Measurements from ENCODE around the gene FADS1. TPM values are rescaled to one million over a fixed set of nuclear protein-coding genes. Genes with fewer than 3 reads are reported as not detected.

Gene FADS1
- total RNA-seq, result 94.5 and 96.3 TPM in 2 replicates

DNA sequence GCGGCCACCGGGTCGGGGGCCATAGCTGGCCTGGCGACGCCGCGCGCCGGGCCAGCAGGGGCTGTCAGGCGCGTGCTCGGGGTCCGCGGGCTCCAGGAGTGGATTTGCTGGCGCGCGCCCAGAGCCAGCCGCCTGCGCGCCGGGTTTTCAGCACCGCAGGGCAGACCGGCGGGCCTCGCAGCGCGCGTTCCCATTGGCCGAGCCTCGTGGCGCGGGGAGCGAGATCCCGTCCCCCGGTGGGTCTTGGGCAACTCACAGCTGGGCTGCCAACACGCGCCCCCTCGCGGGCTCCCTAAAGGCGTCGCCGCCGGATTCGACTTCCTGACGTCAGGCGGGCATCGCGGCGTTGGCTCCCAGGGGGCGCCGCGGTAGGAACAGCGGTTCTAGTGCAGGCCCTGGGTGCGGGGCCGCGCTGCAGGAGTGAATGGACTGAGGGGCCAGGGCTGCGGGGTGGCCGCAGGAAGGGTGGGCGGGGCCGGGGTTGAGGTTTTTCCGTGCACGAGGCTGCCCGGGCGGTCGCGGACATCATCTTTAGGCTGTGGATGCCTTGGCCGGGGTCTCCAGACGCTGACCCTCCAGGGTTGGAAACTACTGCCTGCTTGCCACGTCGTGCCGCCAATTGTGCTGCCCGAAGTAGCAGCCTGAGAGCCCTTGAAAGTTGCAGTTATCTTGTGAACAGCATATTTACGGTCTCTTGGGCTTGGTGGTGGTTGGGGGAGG lies at the start of gene FADS1:
Gene FADS1 (minus strand): TSS at position 268 of the 720 bp plus-strand sequence. CDS start 74 bp downstream, at position 194.
- TF ChIP-seq, protein P1, sequence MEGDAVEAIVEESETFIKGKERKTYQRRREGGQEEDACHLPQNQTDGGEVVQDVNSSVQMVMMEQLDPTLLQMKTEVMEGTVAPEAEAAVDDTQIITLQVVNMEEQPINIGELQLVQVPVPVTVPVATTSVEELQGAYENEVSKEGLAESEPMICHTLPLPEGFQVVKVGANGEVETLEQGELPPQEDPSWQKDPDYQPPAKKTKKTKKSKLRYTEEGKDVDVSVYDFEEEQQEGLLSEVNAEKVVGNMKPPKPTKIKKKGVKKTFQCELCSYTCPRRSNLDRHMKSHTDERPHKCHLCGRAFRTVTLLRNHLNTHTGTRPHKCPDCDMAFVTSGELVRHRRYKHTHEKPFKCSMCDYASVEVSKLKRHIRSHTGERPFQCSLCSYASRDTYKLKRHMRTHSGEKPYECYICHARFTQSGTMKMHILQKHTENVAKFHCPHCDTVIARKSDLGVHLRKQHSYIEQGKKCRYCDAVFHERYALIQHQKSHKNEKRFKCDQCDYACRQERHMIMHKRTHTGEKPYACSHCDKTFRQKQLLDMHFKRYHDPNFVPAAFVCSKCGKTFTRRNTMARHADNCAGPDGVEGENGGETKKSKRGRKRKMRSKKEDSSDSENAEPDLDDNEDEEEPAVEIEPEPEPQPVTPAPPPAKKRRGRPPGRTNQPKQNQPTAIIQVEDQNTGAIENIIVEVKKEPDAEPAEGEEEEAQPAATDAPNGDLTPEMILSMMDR (IDR thresholded peaks at IDR 0.05; ENCODE audit: insufficient read depth, low read length, poor library complexity, severe bottlenecking), result peak; percentile 78
- Histone ChIP-seq H3K4me3 (ENCODE audit: low read depth, low read length) (peak within 1 kb of the TSS; percentile 69), H3K27me3 (ENCODE audit: control insufficient read depth, insufficient read depth, low read length) (no peaks in the 10 kb centered on the region), H3K36me3 (ENCODE audit: control insufficient read depth, insufficient read depth, low read length) (peaks cover 4% of the 10 kb centered on the region)
- DNase-seq (ENCODE audit: low read depth), result peak; percentile 73

- TF ChIP-seq, protein P1 (IDR thresholded peaks at IDR 0.05; ENCODE audit: insufficient read depth, low read length, poor library complexity, severe bottlenecking), result no peak
- DNase-seq (ENCODE audit: low read depth), result no peak
Measured at GRCh38 chr11:61866231-61866957, 49.6 kb upstream of the FADS1 start.

DNA sequence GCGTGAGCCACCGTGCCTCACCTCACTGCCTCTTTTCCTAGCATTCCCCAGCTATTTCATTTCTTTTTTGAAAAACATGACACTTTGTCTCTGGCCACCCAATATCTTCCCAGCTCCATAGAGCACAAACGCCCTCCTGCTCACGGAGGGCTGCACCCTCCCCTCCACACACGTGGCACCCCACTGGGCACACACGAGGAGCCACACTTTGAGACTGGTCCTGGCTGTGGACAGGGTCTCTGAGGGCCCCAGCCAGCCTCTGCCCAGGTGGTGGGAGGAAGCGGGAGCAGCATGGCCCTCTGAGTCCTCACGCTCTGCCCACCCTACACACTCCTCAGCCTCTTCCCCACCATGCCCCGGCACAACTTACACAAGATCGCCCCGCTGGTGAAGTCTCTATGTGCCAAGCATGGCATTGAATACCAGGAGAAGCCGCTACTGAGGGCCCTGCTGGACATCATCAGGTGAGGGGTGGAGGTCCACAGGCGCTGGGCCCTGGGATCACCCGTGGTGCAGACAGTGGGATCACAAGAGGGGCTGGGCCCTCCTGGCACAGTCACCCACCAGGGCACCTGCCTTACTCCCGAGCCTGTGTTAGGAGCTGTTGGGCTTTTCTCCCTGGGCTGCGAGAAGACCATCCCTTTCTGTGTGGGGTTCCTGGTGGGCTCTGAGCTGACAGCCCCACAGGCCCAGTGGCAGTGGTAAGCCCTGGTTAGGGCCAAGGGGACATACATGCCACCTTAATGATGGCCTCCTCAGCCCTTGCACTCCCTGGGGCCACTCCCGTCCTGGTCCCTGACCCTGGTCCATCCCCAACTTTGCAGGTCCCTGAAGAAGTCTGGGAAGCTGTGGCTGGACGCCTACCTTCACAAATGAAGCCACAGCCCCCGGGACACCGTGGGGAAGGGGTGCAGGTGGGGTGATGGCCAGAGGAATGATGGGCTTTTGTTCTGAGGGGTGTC lies 48.3 kb upstream of the FADS1 start:
- Histone ChIP-seq H3K4me3 (ENCODE audit: low read depth, low read length) (no peak overlapping the region), H3K27me3 (ENCODE audit: control insufficient read depth, insufficient read depth, low read length) (no peaks in the 10 kb centered on the region), H3K36me3 (ENCODE audit: control insufficient read depth, insufficient read depth, low read length) (peaks cover 4% of the 10 kb centered on the region)
- TF ChIP-seq, protein P1 (IDR thresholded peaks at IDR 0.05; ENCODE audit: insufficient read depth, low read length, poor library complexity, severe bottlenecking), result no peak
- DNase-seq (ENCODE audit: low read depth), result no peak

More at GRCh38 chr11:61866231-61866957, 49.6 kb upstream of the FADS1 start:
- peaks cover 4% of the 10 kb centered on the region for H3K36me3 ChIP-seq (ENCODE audit: control insufficient read depth, insufficient read depth, low read length)
- no peak overlapping the region for H3K4me3 ChIP-seq (ENCODE audit: low read depth, low read length)
- no peaks in the 10 kb centered on the region for H3K27me3 ChIP-seq (ENCODE audit: control insufficient read depth, insufficient read depth, low read length)

- no peak overlapping the region for H3K4me3 ChIP-seq (ENCODE audit: low read depth, low read length)
- no peaks in the 10 kb centered on the region for H3K27me3 ChIP-seq (ENCODE audit: control insufficient read depth, insufficient read depth, low read length)
- DNase-seq (ENCODE audit: low read depth), result no peak
- TF ChIP-seq, protein P1 (IDR thresholded peaks at IDR 0.05; ENCODE audit: insufficient read depth, low read length, poor library complexity, severe bottlenecking), result no peak
- peaks cover 5% of the 10 kb centered on the region for H3K36me3 ChIP-seq (ENCODE audit: control insufficient read depth, insufficient read depth, low read length)
Measured at GRCh38 chr11:61863548-61864081, 46.8 kb upstream of the FADS1 start.

GRCh38 chr11:61862714-61863547 lies 46.1 kb upstream of the FADS1 start:
- no peak for DNase-seq (ENCODE audit: low read depth)
- TF ChIP-seq, protein P1 (IDR thresholded peaks at IDR 0.05; ENCODE audit: insufficient read depth, low read length, poor library complexity, severe bottlenecking), result no peak

More at GRCh38 chr11:61862714-61863547, 46.1 kb upstream of the FADS1 start:
- Histone ChIP-seq H3K36me3 (ENCODE audit: control insufficient read depth, insufficient read depth, low read length) (peaks cover 5% of the 10 kb centered on the region), H3K4me3 (ENCODE audit: low read depth, low read length) (no peak overlapping the region), H3K27me3 (ENCODE audit: control insufficient read depth, insufficient read depth, low read length) (no peaks in the 10 kb centered on the region)
